WERI-Rb-1 (cell line): ENCODE measurements around the gene ALDH4A1.

ENCODE experiments used
- DNase-seq: peaks from one replicate; pipeline ENCODE4 v3.0.0-alpha.2; 2020
- H3K27ac ChIP-seq: fragments of 250-450 bp; sonication (Bioruptor Pico); 2 replicates; pipeline ENCODE4 v1.5.1; 2020; ENCODE audit warnings: mild to moderate bottlenecking, moderate library complexity
- H3K27me3 ChIP-seq: fragments of 250-450 bp; sonication (Bioruptor Pico); 2 replicates; pipeline ENCODE4 v1.5.1; 2021; ENCODE audit warnings: mild to moderate bottlenecking, low read depth, moderate library complexity; ENCODE audit not compliant: insufficient read depth, severe bottlenecking
- H3K36me3 ChIP-seq: fragments of 250-450 bp; sonication (Bioruptor Pico); 2 replicates; pipeline ENCODE4 v1.5.1; 2020; ENCODE audit warnings: mild to moderate bottlenecking, moderate library complexity
- H3K4me3 ChIP-seq: 2 replicates; pipeline ENCODE4 v1.5.1; 2011; ENCODE audit warnings: low read depth, mild to moderate bottlenecking, control low read depth, low read length
- H3K9me3 ChIP-seq: fragments of 250-450 bp; sonication (Bioruptor Pico); 2 replicates; pipeline ENCODE4 v1.5.1; 2021; ENCODE audit warnings: mild to moderate bottlenecking, moderate library complexity; ENCODE audit not compliant: severe bottlenecking
- TF ChIP-seq, protein P1 (sequence below): IDR thresholded peaks from 2 replicates; pipeline ENCODE4 v1.5.1; 2011; ENCODE audit warnings: low read depth, mild to moderate bottlenecking, control low read depth, inconsistent platforms, low read length

Gene ALDH4A1

DNA sequence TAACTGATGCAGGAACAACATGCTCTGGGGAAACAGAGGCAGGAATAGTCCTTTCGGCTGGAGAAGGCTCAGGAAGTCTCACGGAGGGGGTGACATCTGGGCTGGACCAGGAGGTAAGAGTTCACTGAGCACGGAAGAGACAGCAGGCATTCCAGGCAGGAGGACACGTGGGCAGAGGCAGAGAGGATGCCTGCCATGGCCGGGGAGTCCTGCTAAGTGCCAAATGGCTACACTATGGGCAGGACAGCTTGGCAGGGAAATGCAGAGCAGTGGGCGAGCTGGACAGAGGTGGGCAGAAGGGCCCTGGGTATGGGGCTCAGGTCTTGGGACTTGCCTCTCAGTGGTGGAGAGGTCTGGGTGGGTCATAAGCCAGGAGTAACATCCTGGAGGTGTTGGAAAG lies 17.6 kb downstream of the ALDH4A1 start:
- Histone ChIP-seq H3K27me3 (no peaks in the 10 kb centered on the region), H3K27ac (no peak overlapping the region)
- no peak for DNase-seq

DNA sequence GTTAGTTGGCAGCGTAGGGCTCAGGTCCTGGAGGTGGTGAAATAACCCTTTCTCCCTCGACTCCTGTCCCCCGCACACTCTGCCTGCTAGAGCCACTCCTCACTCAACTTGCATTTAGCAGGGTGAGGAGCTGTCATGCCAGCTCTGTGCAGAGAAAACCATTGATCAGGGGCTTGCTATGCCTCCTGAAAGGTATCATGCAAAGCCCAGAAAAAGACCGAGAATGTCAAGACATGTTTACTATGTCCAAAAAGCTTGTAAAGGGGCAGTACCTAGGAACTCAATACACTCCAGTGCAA lies 18.0 kb downstream of the ALDH4A1 start:
- H3K36me3 ChIP-seq, result no peaks in the 10 kb centered on the region
- no peak for DNase-seq
- H3K27me3 ChIP-seq, result no peaks in the 10 kb centered on the region
- no peak overlapping the region for H3K4me3 ChIP-seq
- no peaks in the 10 kb centered on the region for H3K9me3 ChIP-seq
- no peak overlapping the region for H3K27ac ChIP-seq
- TF ChIP-seq, protein P1, sequence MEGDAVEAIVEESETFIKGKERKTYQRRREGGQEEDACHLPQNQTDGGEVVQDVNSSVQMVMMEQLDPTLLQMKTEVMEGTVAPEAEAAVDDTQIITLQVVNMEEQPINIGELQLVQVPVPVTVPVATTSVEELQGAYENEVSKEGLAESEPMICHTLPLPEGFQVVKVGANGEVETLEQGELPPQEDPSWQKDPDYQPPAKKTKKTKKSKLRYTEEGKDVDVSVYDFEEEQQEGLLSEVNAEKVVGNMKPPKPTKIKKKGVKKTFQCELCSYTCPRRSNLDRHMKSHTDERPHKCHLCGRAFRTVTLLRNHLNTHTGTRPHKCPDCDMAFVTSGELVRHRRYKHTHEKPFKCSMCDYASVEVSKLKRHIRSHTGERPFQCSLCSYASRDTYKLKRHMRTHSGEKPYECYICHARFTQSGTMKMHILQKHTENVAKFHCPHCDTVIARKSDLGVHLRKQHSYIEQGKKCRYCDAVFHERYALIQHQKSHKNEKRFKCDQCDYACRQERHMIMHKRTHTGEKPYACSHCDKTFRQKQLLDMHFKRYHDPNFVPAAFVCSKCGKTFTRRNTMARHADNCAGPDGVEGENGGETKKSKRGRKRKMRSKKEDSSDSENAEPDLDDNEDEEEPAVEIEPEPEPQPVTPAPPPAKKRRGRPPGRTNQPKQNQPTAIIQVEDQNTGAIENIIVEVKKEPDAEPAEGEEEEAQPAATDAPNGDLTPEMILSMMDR, result no peak

More for the DNA sequence above, 17.6 kb downstream of the ALDH4A1 start:
- Histone ChIP-seq H3K36me3 (no peaks in the 10 kb centered on the region), H3K4me3 (no peak overlapping the region), H3K9me3 (no peaks in the 10 kb centered on the region)
- TF ChIP-seq, protein P1, result no peak

DNA sequence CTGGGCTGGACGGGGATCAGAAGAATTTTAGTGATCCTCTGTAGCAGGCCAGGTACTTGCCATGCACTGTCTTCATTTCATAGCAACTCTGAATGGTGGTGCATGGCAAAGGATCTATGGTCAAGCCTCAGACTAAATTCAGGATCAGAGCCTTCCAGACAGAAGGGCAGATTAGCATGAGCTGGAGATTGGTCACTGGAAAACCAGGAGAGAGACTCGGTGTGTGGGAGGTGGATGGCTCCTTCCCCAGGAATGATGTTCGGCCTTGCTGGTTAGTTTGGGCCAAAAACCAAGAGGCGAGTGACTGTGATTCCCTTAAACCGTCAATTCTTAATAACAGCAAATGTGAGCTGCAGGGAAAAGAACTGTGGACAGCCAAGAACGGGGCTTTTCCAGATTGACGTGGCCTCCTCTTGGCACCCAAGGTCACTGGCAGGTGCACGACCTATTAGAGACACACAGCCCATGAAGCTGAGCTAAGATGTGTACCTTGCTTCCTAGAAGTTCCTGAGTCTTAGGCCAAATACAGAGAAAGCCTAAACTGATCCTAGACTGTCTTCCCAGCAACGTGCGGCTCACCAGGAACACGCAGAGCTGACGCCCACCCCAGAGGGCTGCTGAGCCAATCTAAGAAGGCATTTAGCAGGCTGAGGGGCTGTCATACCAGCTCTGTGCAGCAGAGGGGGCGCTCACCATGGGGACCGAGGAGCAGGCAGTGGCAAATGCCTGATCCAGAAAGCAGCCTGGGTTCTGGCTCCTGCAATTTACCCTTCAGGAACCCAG lies 18.5 kb downstream of the ALDH4A1 start:
- no peaks in the 10 kb centered on the region for H3K36me3 ChIP-seq
- H3K27ac ChIP-seq, result no peak overlapping the region
- peak; percentile 84 for DNase-seq

DNA sequence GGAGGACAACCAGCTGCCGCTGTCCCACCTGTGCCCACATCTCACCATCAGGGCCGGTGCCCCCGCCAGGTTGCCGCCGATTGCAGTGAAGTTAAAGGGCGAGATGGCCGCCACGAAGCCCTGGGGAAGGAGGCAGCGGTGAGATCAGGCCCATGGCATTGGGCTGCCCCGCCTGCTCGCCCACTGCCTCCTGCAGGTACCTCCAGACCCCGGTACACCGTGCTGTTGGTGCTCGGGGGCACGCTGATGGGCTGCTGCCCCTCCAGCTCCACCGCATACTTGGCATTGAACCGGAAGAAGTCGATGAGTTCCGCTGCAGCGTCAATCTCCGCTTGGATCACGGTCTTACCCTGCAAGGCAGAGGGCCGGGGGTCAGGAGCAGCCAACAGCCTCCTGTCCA lies 19.3 kb downstream of the ALDH4A1 start:
- H3K27me3 ChIP-seq, result no peaks in the 10 kb centered on the region
- TF ChIP-seq, protein P1, result no peak
- DNase-seq, result no peak
- H3K4me3 ChIP-seq, result no peak overlapping the region
- no peaks in the 10 kb centered on the region for H3K36me3 ChIP-seq
- no peak overlapping the region for H3K27ac ChIP-seq
- H3K9me3 ChIP-seq, result no peaks in the 10 kb centered on the region

More for the DNA sequence above, 18.5 kb downstream of the ALDH4A1 start:
- H3K4me3 ChIP-seq, result no peak overlapping the region
- TF ChIP-seq, protein P1, result peak; percentile 96
- H3K27me3 ChIP-seq, result no peaks in the 10 kb centered on the region
- H3K9me3 ChIP-seq, result no peaks in the 10 kb centered on the region

DNA sequence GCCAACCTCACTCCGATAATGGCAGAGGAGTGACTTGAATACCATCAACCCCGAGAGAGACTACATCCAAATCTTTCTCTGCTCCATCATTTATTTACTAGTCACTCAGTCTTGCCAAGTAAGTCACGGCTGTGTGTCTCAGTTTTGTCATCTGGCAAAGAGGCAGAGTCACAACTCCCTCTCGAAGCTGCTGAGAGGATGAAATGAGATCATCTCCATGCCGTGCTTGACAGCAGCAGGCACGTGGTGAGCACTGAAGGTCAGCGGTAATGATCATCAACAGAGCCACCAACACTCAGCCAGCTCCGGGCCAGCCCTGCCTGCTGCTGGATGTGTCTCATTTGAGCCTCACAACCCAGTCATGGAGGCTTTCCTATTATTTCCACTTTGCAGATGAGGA lies 19.9 kb downstream of the ALDH4A1 start:
- TF ChIP-seq, protein P1, result no peak
- H3K9me3 ChIP-seq, result no peaks in the 10 kb centered on the region
- no peak overlapping the region for H3K27ac ChIP-seq
- no peak overlapping the region for H3K4me3 ChIP-seq
- H3K27me3 ChIP-seq, result no peaks in the 10 kb centered on the region
- H3K36me3 ChIP-seq, result no peaks in the 10 kb centered on the region
- DNase-seq, result no peak
